ENCODE results near the gene SPHK2.

SPHK2 gene

DNA sequence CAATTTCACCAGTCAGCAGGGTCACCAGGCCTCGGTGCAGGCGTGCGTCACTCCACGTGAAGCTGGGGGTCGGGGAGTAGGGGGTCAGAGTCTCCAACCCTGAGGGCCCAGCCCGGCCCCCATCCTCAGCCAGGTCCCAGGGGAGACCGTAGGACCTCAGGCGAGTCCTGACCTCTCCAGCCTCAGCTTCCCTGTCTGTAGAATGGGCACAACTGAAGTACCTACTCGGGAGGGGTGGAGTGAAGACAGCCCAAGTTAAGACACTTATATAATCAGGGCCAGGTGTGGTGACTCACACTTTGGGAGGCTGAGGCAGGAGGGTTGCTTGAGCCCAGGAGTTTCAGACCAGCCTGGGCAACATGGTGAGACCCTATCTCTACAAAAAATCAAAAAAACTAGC is 15.5 kb upstream of the SPHK2 start:
- DNase-seq: no peak

DNA sequence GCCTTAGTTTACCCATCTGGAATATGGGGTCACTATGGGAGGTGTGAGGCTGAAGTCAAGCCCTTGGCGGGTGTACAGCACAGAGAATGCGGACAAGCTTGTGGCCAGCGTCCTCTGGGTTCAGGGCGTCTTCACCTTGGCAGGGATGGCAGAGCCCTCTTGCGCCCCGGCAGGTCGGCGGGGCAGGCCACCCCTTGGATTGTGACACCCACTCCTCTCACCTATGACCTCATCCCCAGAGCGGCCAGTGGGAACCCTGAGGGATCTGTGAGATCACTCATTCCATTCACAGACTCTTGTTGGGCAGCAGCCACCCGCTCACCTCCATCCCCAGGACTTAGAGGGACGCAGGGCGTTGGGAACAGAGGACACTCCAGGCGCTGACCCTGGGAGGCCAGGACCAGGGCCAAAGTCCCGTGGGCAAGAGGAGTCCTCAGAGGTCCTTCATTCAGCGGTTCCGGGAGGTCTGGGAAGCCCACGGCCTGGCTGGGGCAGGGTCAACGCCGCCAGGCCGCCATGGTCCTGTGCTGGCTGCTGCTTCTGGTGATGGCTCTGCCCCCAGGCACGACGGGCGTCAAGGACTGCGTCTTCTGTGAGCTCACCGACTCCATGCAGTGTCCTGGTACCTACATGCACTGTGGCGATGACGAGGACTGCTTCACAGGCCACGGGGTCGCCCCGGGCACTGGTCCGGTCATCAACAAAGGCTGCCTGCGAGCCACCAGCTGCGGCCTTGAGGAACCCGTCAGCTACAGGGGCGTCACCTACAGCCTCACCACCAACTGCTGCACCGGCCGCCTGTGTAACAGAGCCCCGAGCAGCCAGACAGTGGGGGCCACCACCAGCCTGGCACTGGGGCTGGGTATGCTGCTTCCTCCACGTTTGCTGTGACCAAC is 12.6 kb upstream of the SPHK2 start, which contains the start of gene SPACA4:
Gene SPACA4 (plus strand): TSS at position 280 of the 896 bp plus-strand sequence. CDS start 237 bp downstream, at position 517.
- no peak for DNase-seq

- no peak for DNase-seq
These were observed 11.9 kb upstream of the SPHK2 start for GRCh38 chr19:48607359-48607755.

GRCh38 chr19:48608798-48609263 is 10.5 kb upstream of the SPHK2 start:
- peak; percentile 68 to 74 for DNase-seq

DNA sequence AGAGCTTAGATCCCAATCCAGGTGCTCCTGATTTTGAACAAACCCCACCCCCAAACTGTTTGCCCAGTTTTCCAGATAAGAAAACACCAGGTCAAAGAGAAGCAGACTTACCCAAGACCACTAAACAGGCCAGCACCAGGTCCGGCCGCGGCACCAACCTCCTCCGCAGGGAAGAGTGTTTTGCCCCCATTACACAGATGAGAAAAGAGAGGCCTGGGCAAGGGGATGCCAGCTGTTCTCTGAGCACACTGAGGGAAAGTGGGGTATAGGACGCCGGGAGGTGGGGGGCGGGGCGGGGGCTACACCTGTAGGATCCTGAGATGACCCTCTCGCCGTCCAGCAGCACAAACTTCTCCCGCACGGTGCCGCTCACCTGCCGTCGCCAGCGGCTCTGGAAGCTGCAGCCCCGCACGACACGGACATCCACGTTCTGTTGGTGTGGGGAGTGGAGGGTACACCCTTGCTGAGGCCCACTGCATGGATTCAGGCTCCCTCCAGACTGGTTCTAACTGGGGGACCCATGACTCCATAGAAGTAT is 9.7 kb upstream of the SPHK2 start:
- DNase-seq: no peak

DNA sequence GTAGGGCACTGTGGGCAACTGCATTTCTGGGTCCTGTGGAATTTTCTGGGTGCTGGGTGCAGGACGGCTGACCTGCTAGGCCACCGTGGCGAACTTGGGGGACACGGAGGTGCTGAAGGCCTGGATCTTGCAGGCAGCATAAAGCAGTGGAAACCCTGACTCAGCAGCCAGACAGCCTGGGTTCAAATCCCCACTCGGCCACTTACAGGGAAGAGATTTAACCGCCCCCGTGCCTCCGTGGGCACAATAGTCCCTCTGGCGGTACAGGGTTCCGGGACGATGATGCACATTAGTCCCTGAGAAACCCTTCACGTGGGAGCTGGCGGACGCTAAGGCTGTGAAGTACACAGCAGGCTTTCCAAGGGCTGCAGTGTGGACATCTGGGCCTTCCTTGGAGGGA is 7.4 kb upstream of the SPHK2 start:
- no peak for DNase-seq

DNA sequence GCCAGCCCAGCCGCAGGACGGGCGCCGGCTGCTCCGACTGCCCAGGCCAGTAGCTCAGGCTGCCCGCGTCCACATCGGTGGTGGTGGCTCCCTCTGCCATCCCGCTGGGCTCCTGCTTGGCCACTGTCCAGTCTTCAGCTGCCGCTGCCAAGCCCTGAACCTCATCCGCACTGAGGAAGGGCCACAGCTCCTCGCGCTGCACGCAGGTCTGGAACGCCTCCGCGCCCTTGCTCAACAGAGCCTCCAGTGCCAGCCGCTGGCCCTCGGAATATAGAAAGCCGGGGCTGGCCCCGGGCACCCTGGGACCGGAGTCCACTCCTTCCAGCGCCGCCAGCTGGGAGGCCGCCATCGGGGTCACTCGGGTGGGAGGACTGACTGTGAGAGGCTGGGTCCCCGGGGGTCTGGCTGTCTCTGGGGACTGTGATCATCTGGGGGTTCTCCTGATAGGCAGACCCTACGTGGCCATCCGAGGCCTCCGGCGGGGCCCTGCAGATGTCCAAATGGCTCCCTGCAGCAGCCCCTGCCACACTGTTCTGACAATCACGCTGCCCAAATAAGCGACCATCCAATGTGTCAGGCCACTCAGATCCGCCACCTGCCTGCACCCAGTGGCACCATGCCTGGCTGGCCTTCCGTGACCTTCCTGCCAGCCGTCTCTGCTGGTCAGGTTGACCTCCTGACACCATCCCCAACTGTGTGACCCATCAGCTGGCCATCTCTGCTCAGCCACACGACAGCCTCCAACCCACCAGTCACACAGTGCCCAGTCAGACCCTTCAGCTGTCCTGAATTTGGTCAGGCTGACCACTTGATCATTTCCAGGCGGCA is 6.1 kb upstream of the SPHK2 start:
- no peak for DNase-seq

DNA sequence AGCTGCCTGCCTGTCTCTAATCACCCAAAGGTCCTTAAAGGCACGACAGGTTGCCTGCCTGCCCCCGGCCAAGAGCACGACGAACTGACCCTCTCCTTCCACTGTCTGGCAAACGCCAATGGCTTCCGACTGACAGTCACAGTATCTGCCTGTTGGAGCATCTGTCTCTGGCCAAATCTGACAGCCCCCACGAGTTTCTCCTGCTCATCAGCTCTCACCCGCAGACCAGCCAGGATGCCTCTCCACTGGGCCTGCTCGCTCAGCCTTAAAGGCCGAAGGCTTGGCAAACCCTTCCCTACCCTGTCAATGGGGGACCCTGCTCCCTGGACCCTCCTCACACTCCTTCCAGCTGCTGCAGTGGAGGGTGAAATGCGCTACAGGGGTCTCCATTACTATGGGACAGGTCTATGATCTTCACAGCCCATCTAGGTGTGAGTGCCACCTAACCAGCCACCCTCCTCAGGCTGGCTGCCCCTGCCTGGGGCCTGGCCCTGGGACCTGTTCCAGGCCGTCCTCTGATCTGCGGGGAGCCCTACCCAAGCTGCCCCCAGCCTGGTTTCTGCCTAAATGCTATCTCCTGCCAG is 5.4 kb upstream of the SPHK2 start:
- DNase-seq: no peak

DNA sequence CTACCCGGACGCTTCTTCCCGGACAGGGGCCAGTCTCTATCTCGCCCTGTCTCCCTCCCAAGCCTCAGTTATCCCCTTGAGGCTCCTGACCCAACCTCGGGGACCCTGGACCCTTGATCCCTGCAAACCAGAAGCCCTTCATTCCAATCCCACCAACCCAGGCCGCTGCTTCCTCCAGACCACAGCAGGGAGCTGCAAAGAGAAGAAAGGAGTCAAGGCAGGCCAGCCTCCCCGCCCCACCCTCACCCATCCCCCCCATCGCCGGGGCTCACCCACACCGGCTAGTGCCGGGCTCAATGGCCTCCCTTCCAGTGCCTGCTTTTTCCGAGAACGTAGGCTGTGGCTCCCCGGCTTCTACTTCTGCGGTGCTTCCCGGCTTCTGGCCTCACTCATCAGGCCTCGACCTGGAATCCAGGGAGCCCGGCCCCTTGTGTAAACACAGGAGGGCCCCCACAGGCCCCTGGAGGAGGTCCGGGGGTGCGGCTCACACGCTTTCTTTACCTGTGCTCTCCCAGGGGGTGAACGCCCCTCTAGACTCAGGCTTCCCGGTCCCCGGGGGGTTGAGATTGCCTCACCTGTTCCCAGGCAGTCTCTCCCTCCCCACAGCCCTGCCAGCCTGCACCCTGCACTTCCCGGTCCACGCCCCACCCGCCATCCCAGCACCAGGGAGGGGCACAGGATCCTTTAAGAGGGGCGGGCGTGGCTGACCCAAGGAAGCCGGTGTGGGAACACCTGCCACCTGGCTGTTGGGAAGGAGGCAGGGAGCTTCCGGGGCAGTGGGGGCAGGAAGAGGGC is 4.7 kb upstream of the SPHK2 start, which contains the start of gene FAM83E:
Gene FAM83E (minus strand): TSS at position 641 of the 795 bp plus-strand sequence. CDS start 1,704 bp downstream, outside the sequence.
- DNase-seq: no peak

DNA sequence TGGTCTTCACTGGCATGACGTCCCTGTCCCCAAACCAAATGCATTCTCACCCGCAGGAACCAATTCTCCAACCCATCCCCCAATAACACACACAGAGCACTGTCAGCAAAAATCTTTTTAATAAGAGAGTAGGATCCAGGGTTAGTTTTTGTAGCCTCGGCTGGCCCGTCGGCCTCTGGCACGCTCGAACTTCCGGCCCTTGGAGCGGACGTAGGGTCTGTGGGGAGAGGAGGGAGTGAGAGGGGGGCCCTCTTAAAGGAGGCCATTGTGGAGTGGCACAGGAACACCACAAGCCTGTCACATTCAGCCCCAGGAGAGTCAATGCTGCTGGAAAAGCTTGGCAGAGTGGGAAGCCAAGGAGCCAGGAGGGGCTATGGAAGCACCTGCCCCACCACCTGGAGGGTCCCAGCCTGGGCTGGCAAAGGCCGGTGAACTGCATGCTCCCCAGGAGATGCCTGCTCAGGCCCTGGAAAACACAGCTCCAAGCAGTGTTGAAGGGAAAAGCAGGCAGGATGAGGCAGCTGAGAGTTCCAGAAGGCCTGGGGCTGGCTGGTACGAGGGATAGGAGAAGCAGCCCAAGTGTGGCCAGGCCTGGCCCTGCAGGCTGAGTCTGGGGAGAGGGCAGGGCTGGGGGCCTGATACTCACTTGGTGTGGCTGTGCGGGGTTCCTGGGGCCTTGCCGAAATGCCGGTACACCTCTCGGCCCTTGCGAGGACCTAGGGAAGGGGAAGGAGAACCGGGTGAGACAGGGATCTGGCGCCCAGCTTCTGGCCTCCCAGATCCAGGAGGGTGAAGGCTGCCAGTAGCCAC is 3.9 kb upstream of the SPHK2 start:
- no peak for DNase-seq

- no peak for DNase-seq
These were observed 3.3 kb upstream of the SPHK2 start for GRCh38 chr19:48616041-48616436.

- DNase-seq: no peak
These were observed 2.7 kb upstream of the SPHK2 start for GRCh38 chr19:48616491-48617056.

DNA sequence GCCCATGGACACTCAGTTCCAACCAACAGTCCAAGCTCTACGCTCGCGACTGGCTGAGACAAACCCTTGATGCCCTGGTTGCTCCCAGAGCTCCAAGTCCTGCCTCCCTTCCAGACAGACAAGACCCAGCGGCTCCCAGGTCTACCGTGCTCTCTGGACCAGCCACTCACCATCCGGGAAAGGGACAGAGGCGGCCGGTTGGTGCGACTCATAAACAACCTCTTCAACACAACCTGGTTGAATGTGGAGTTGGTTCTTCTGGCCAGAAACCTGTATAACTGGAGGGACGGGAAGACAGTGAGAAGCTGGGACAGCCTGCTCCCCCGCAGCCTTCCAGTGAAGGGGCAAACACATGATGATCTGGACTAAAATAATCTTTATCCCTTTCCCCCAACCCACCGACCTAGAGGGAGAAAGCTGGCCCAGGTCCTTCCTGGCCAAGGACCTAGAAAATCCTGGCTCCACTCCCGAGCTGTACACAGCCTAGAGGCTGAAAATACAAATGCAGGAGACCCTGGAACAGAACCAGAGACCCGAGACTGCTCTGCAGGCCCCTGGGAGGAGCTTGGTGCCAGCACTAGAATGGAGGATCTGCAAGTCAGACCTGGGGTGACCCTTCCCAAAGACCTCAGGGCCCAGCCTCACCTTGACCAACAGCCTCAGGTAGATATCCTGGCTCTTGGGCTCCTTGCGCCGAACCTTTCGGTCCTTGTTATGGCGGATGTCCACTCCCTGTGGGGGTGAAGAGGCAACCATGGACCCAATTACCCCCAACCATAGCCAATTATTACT is 2.0 kb upstream of the SPHK2 start:
- no peak for DNase-seq

DNA sequence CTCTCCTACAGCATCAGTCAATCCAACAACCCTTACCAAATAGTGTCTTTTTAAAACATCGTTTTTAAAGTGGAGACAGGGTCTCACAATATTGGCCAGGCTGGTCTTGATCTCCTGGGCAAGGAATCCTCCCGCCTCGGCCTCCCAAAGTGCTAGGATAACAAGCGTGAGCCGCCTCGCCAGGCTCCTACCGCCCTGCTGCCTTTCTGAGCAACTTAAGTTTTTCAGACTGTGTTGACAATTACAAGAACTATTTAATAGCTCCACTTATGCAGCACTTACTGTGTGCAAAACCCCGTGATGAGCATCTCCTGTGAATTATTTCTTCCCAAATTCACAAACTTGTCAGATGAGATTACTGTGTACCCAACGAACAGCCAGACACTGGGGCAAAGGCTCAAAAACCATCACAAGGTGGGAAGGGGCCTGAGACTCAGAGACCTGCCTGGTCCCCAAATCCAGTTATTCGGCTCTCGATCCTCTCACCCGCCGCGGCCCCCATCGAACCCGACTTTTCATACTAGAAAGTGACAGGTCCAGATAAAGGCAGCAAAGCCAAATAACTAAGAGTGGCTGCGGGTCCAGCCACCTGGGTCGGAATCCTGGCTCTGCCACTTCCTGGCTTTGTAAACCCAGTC is 909 bp upstream of the SPHK2 start:
- no peak for DNase-seq

DNA sequence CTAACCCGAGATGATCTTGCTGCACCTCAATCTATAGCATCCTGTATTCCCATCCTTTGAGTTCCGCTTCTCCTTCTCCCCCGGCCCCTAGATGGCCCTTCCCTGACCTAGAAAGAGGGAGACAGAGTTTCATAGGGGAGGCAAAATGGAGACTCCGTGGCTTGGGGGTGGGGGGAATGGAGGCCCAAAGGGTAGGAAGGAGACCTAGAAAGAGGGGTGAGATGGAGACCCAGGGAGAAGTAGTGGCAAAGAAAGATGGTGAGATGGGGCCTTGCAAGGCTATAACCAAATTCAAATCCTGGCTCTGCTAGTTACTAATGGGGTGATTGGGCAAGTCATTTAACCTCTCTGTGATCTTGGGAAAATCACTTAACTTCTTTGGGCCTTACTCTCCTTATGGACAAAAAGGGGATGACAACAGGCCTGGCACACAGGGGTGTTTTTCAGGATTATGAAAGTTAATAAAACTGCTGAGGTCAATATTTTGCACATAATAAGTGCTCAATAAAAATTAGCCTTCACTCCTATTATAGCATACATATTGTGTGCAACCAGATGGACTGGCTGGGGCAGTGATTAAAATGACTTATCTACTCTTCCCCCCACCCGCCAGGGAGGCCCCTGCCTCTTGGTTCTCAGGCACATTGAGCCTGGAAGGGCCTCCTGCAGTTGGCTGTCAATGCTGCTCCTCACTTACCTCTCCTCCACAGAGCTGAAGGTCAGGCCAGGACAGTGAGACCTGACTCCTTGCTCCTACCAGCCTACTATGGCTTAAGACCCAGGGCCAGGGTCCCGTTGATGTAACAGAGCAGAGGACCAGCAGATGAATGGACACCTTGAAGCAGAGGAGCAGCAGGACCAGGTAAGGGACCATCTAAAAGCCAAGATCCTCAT is 633 bp downstream of the SPHK2 start:
- no peak for DNase-seq

DNA sequence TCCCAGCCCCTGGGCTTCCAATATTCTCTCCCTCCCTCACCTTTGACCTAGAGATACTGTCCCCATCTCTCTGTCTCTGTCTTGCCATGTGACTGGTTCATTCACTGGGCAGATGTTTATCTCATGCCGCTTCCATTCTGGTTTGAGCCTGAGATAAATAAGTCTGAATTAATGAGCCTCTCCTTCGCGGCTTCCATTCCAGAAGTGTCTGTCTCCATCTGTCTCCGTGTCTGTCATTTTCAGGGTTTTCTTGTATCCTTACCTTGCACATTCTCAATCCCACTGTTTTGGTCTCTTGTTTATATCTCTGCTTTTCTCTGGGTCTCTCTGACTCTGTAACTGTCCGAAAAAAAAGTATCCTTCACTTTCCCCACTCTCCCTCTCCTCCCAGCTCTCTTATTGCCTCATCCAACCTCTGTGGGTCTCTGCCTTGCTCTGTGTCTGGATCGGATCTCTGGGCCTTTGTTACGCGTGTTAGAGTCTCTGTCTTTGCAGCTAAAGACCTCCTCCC is 4.3 kb downstream of the SPHK2 start:
- DNase-seq: no peak

DNA sequence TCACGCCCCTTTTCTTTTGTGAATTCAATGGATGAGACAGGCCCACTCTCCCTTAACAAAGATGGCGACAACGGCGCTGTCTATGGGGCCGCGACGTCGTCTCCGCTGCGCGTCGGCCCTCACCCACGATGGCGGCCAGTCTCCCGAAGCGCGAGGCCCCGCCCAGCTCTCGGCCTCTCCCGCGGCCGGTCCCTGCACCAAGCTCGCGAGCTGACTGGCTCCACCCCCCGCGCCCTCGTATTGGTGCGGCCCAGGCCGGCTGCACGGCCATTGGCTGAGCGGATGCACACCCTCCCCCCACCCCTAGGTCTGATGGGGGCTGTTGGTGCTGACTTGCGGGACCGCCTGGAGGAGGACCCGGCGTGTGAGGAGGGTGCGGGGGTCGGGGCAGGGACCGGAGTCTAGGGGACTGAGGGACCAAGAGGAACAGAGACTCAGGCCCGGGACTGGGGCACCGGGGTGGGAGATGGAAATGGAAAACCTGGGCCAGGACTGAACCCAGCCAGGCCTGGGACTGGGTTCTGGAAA is 4.8 kb downstream of the SPHK2 start:
- peak; percentile 92 to 93 for DNase-seq
